Transverse colon (tissue), 4 donors: Measurements from ENCODE around the gene NEU1. TPM values are rescaled to one million over a fixed set of nuclear protein-coding genes. Genes with fewer than 3 reads are reported as not detected.

Source experiments
- DNase-seq: peaks from one replicate; pipeline ENCODE4 v3.0.0-alpha.2; 2019
- H3K27ac ChIP-seq, 4 donors: fragments of 200-600 bp; sonication (generic); 2 replicates each; pipeline ENCODE4 v1.5.1; 2016 to 2018; ENCODE audit warnings: inconsistent platforms in 4 of 4
- H3K27me3 ChIP-seq: fragments of 200-600 bp; sonication (generic); 2 replicates; pipeline ENCODE4 v1.5.1; 2017; ENCODE audit warnings: inconsistent platforms
- H3K36me3 ChIP-seq, 4 donors: fragments of 200-600 bp; sonication (generic); 2 replicates each; pipeline ENCODE4 v1.5.1; 2017 to 2019; ENCODE audit warnings: inconsistent platforms in 4 of 4
- H3K4me1 ChIP-seq, 4 donors: fragments of 200-600 bp; sonication (generic); 2 replicates each; pipeline ENCODE4 v1.5.1; 2017 to 2020; ENCODE audit warnings: inconsistent platforms in 4 of 4
- H3K4me3 ChIP-seq, 4 donors: fragments of 200-600 bp; sonication (generic); 1 replicate in 1 of 4; 2 replicates in 3 of 4; pipeline versions ENCODE4 v1.5.1 to v1.6.1; 2017 to 2019; ENCODE audit warnings: inconsistent platforms in 4 of 4
- H3K9me3 ChIP-seq, 2 donors: fragments of 200-600 bp; sonication (generic); 2 replicates each; pipeline ENCODE4 v1.5.1; 2017 to 2019; ENCODE audit warnings: inconsistent platforms in 2 of 2
- CTCF ChIP-seq, 5 experiments: fragments of 200-600 bp in 3 of 5; fragments of 450-650 bp in 2 of 5; sonication (generic) in 3 of 5; IDR thresholded peaks; 1 replicate in 2 of 5; 2 replicates in 3 of 5; pipeline ENCODE4 v1.5.1; 2016 to 2017; ENCODE audit warnings: antibody characterized with exemption in 5 of 5, inconsistent platforms in 3 of 5, mild to moderate bottlenecking in 2 of 5, moderate library complexity in 1 of 5
- EP300 ChIP-seq: sonication (generic); formaldehyde crosslinking; IDR thresholded peaks from one replicate; pipeline ENCODE4 v1.6.1; 2017; ENCODE audit warnings: antibody characterized with exemption, low read depth
- POLR2A ChIP-seq: fragments of 450-650 bp; IDR thresholded peaks from one replicate; pipeline ENCODE4 v1.6.1; 2016; ENCODE audit warnings: antibody characterized with exemption, mild to moderate bottlenecking, moderate library complexity
- POLR2AphosphoS5 ChIP-seq, 3 donors: sonication (generic); formaldehyde crosslinking; IDR thresholded peaks; one replicate each; pipeline ENCODE4 v1.6.1; 2016; ENCODE audit warnings: antibody characterized with exemption in 3 of 3
- WGBS, 2 donors: methylation state at CpG; one replicate each; pipeline ENCODE4 v1.1.5; 2018; ENCODE audit warnings: low coverage in 1 of 2; 5-methylcytosine and 5-hydroxymethylcytosine counted together
- in situ Hi-C, 4 donors: fragments of 200-750 bp; cut with MboI; loops; one replicate each; pipeline versions ENCODE4 v1.15.0 to v1.15.1; 2017; ENCODE audit warnings: low sequenced_read_pairs in 3 of 4, low pct_ligation_motif_present in 1 of 4, low pct_unique_long_range_greater_than_20kb in 1 of 4
- intact Hi-C: fragments of 100-400 bp; cut with DNase I; formaldehyde crosslinking; loops from one replicate; pipeline ENCODE4 v1.15.1; 2023; ENCODE audit warnings: low total_unique reads
- total RNA-seq, 4 donors: library from RNA; depleted of rRNA; stranded (reverse); fragments of >200 nt; gene quantifications; one replicate each; pipeline ENCODE4 v1.1.0, GENCODE V29; 2016

The NEU1 gene
- total RNA-seq, 4 donors from 2014 or later, result 21.1 to 88.7 (median 65.4) TPM

- H3K27ac ChIP-seq, result no peak overlapping the region
- 87 to 95% methylated on average over 4 to 9 of the region's 9 CpGs for WGBS, 2 donors
- no peaks in the 10 kb centered on the region for H3K27me3 ChIP-seq
- no peak for TF ChIP-seq POLR2A
- no peak for TF ChIP-seq POLR2AphosphoS5 (IDR thresholded peaks at IDR 0.05)
- TF ChIP-seq CTCF (IDR thresholded peaks at IDR 0.05), result no peak
- TF ChIP-seq EP300, result no peak
- no peaks in the 10 kb centered on the region for H3K9me3 ChIP-seq
- DNase-seq, result no peak
- in situ Hi-C loops (no loop called here), intact Hi-C loops (no loop called here)
- peaks cover 0 to 25% (median 12%) of the 10 kb centered on the region in 4 donors for H3K36me3 ChIP-seq
- peaks cover 0 to 19% (median 13%) of the 10 kb centered on the region in 4 donors for H3K4me1 ChIP-seq
- no peak overlapping the region for H3K4me3 ChIP-seq
Measured at GRCh38 chr6:31881136-31881859, 18.7 kb upstream of the NEU1 start.

- intact Hi-C loops, result no loop called here
- in situ Hi-C loops, result no loop called here
- Histone ChIP-seq H3K27me3 (no peaks in the 10 kb centered on the region), H3K9me3 (no peaks in the 10 kb centered on the region), H3K27ac (peak overlapping the region in 1 of 4 donors; percentile 96), H3K4me3 (no peak overlapping the region), H3K4me1 (peaks cover 2 to 26% (median 20%) of the 10 kb centered on the region in 4 donors), H3K36me3 (peaks cover 0 to 25% (median 10%) of the 10 kb centered on the region in 4 donors)
- DNase-seq, result no peak
- TF ChIP-seq EP300, result no peak
- WGBS, 2 donors, result 92 to 100% methylated on average over 3 to 10 of the region's 10 CpGs
Measured at GRCh38 chr6:31880616-31881015, 18.0 kb upstream of the NEU1 start.

- WGBS, 2 donors, result 64% methylated on average over 10 of the region's 10 CpGs; no CpG with 5 or more reads in 1 of the 2 donors
- peak; percentile 50 for DNase-seq
- no peak overlapping the region for H3K4me3 ChIP-seq
- no peaks in the 10 kb centered on the region for H3K9me3 ChIP-seq
- H3K27me3 ChIP-seq, result no peaks in the 10 kb centered on the region
- intact Hi-C loops, result no loop called here
- TF ChIP-seq CTCF (IDR thresholded peaks at IDR 0.05) (no peak), POLR2AphosphoS5 (IDR thresholded peaks at IDR 0.05) (no peak), POLR2A (no peak), EP300 (no peak)
- H3K27ac ChIP-seq, result peak overlapping the region; percentile 86 to 96 (median 92)
- in situ Hi-C loops, result no loop called here
- H3K4me1 ChIP-seq, result peaks cover 9 to 30% (median 26%) of the 10 kb centered on the region in 4 donors
- H3K36me3 ChIP-seq, result peaks cover 0 to 23% (median 10%) of the 10 kb centered on the region in 4 donors
Measured at GRCh38 chr6:31879901-31880300, 17.3 kb upstream of the NEU1 start.

GRCh38 chr6:31879143-31879542 is 16.5 kb upstream of the NEU1 start:
- in situ Hi-C loops, result no loop called here
- Histone ChIP-seq H3K4me3 (peak overlapping the region in 3 of 4 donors; percentile 47 to 58 (median 57)), H3K9me3 (no peaks in the 10 kb centered on the region), H3K27me3 (no peaks in the 10 kb centered on the region), H3K27ac (peak overlapping the region; percentile 86 to 96 (median 92)), H3K36me3 (peaks cover 0 to 16% (median 6%) of the 10 kb centered on the region in 4 donors), H3K4me1 (peaks cover 14 to 36% (median 32%) of the 10 kb centered on the region in 4 donors)
- TF ChIP-seq POLR2AphosphoS5 (IDR thresholded peaks at IDR 0.05), result no peak
- TF ChIP-seq POLR2A, result peak; percentile 45
- WGBS, 2 donors, result 62 to 86% methylated on average over 6 to 13 of the region's 13 CpGs
- DNase-seq, result no peak
- intact Hi-C loops, result no loop called here

- Histone ChIP-seq H3K36me3 (peaks cover 0 to 16% (median 4%) of the 10 kb centered on the region in 4 donors), H3K9me3 (no peaks in the 10 kb centered on the region), H3K4me3 (peak within 1 kb of the TSS; percentile 25 to 58 (median 52)), H3K27ac (peak within 1 kb of the TSS; percentile 86 to 96 (median 92)), H3K27me3 (no peaks in the 10 kb centered on the region), H3K4me1 (peaks cover 14 to 36% (median 32%) of the 10 kb centered on the region in 4 donors)
- peak; percentile 77 for DNase-seq
- intact Hi-C loops, result no loop called here
- in situ Hi-C loops, result no loop called here
- TF ChIP-seq CTCF (IDR thresholded peaks at IDR 0.05), result no peak
- peak; percentile 76 to 92 (median 90) for TF ChIP-seq POLR2AphosphoS5 (IDR thresholded peaks at IDR 0.05)
- TF ChIP-seq EP300, result no peak
- peak; percentile 92 for TF ChIP-seq POLR2A
- WGBS, 2 donors, result 44 to 45% methylated on average over 7 to 18 of the region's 18 CpGs
Measured at GRCh38 chr6:31878726-31879125, 16.1 kb upstream of the NEU1 start, which contains the start of gene SLC44A4. TSS of gene SLC44A4 (minus strand) at chr6:31878997. CDS start at chr6:31878980, 17 bp downstream.
